HPDE6-E6E7 (cell line): ENCODE measurements around the gene XDH.

ENCODE experiments used
- DNase-seq: peaks from one replicate; pipeline ENCODE4 v3.0.0; 2011; ENCODE audit warnings: missing footprints; ENCODE audit errors: extremely low spot score

Gene XDH

GRCh38 chr2:31331156-31331555 is 83.4 kb downstream of the XDH start:
- no peak for DNase-seq

- DNase-seq = no peak
These were observed 85.4 kb downstream of the XDH start for GRCh38 chr2:31329081-31329625.

- DNase-seq = no peak
These were observed 86.5 kb downstream of the XDH start for GRCh38 chr2:31328026-31328425.

GRCh38 chr2:31327505-31327904 is 87.0 kb downstream of the XDH start:
- no peak for DNase-seq

- DNase-seq = peak; percentile 58
These were observed 90.4 kb downstream of the XDH start for GRCh38 chr2:31324016-31324633.

GRCh38 chr2:31322371-31322770 is 92.2 kb downstream of the XDH start:
- DNase-seq = no peak

- DNase-seq = no peak
These were observed 95.0 kb downstream of the XDH start for GRCh38 chr2:31319406-31320175.

- DNase-seq = no peak
These were observed 95.9 kb downstream of the XDH start for GRCh38 chr2:31318361-31319336.

- DNase-seq = no peak
These were observed 97.1 kb downstream of the XDH start for GRCh38 chr2:31317396-31317795.

GRCh38 chr2:31314761-31315160 is 99.8 kb downstream of the XDH start:
- DNase-seq = no peak

- no peak for DNase-seq
These were observed 101.6 kb downstream of the XDH start for GRCh38 chr2:31312898-31313297.

GRCh38 chr2:31304816-31305215 is 109.7 kb downstream of the XDH start:
- no peak for DNase-seq

GRCh38 chr2:31302940-31303563 is 111.5 kb downstream of the XDH start:
- DNase-seq = no peak

- DNase-seq = no peak
These were observed 114.2 kb downstream of the XDH start for GRCh38 chr2:31300309-31300708.

GRCh38 chr2:31299547-31299946 is 115.0 kb downstream of the XDH start:
- no peak for DNase-seq

GRCh38 chr2:31297751-31298150 is 116.8 kb downstream of the XDH start:
- no peak for DNase-seq

- DNase-seq = no peak
These were observed 117.8 kb downstream of the XDH start for GRCh38 chr2:31296641-31297287.

- DNase-seq = no peak
These were observed 120.3 kb downstream of the XDH start for GRCh38 chr2:31294196-31294595.

- DNase-seq = no peak
These were observed 126.9 kb downstream of the XDH start for GRCh38 chr2:31287654-31288053.

- no peak for DNase-seq
These were observed 127.5 kb downstream of the XDH start for GRCh38 chr2:31286961-31287550.

GRCh38 chr2:31286230-31286629 is 128.3 kb downstream of the XDH start:
- no peak for DNase-seq
